A549 (cell line): ENCODE data around the gene FRAT2.
A peak's percentile ranks its signal among the peaks of the same experiment; 100 is the strongest.

ENCODE experiments used
- CBX2 ChIP-seq: fragments of 200-600 bp; sonication (generic); IDR thresholded peaks from 2 replicates; pipeline ENCODE4 v1.6.1; 2016; ENCODE audit warnings: low read depth, mild to moderate bottlenecking, borderline replicate concordance
- CHD4 ChIP-seq: fragments of 200-600 bp; sonication (generic); IDR thresholded peaks from 2 replicates; pipeline ENCODE4 v1.6.1; 2016; ENCODE audit warnings: antibody characterized with exemption, mild to moderate bottlenecking, borderline replicate concordance
- FOXS1 ChIP-seq: fragments of 250-450 bp; sonication (Bioruptor Pico); IDR thresholded peaks from 2 replicates; pipeline ENCODE4 v1.5.0; 2020; ENCODE audit warnings: mild to moderate bottlenecking, moderate library complexity
- GATA3 ChIP-seq: IDR thresholded peaks from 2 replicates; pipeline ENCODE4 v1.6.1; 2012; ENCODE audit warnings: borderline replicate concordance
- RCOR1 ChIP-seq: fragments of 150-350 bp; IDR thresholded peaks from 2 replicates; pipeline ENCODE4 v1.6.1; 2014; ENCODE audit warnings: antibody characterized with exemption, low read length, low read depth
- SREBF2 ChIP-seq: fragments of 450-650 bp; IDR thresholded peaks from 2 replicates; pipeline ENCODE4 v1.6.1; 2014; ENCODE audit warnings: mild to moderate bottlenecking, moderate library complexity
- TF ChIP-seq, protein P1 (sequence below): fragments of >200 bp; sonication (Bioruptor Twin); formaldehyde crosslinking; IDR thresholded peaks from 3 replicates; pipeline ENCODE4 v1.5.1; 2016
- TF ChIP-seq, protein P2 (sequence below): fragments of 450-650 bp; IDR thresholded peaks from 2 replicates; pipeline ENCODE4 v1.6.1; 2014; ENCODE audit warnings: antibody characterized with exemption
- TF ChIP-seq, protein P3 (sequence below): IDR thresholded peaks from 2 replicates; pipeline ENCODE4 v1.6.1; 2012
- TF ChIP-seq, protein P4 (sequence below): IDR thresholded peaks from 2 replicates; pipeline ENCODE4 v1.6.1; 2012; ENCODE audit warnings: low read depth, borderline replicate concordance

DNA sequence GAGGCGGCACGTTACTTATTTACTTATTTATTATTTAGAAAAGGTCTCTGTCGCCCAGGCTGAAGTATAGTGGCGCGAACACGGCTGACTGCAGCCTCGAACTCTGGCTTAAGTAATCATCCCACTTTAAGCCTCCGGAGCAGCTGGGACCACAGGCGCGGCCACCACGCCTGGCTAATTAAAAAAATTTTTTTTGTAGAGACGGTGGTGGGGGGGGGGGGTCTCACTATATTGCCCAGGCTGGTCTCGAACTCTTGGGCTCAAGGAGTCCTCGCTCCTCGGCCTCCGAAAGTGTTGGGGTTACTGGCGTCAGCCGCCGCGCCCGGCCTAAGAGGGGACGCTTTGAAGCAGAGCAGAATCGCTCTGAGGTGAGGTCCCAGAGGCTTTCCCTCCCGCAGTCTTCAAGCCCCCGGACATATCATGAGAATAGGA is 675 bp upstream of the FRAT2 start:
- TF ChIP-seq GATA3 (no peak), SREBF2 (no peak), RCOR1 (no peak), CBX2 (no peak), CHD4 (peak; percentile 74; the same call in 1 of the 2 replicates), FOXS1 (CRISPR knock-in tag) (no peak)
- TF ChIP-seq, protein P1, sequence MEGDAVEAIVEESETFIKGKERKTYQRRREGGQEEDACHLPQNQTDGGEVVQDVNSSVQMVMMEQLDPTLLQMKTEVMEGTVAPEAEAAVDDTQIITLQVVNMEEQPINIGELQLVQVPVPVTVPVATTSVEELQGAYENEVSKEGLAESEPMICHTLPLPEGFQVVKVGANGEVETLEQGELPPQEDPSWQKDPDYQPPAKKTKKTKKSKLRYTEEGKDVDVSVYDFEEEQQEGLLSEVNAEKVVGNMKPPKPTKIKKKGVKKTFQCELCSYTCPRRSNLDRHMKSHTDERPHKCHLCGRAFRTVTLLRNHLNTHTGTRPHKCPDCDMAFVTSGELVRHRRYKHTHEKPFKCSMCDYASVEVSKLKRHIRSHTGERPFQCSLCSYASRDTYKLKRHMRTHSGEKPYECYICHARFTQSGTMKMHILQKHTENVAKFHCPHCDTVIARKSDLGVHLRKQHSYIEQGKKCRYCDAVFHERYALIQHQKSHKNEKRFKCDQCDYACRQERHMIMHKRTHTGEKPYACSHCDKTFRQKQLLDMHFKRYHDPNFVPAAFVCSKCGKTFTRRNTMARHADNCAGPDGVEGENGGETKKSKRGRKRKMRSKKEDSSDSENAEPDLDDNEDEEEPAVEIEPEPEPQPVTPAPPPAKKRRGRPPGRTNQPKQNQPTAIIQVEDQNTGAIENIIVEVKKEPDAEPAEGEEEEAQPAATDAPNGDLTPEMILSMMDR: no peak
- TF ChIP-seq, protein P2, sequence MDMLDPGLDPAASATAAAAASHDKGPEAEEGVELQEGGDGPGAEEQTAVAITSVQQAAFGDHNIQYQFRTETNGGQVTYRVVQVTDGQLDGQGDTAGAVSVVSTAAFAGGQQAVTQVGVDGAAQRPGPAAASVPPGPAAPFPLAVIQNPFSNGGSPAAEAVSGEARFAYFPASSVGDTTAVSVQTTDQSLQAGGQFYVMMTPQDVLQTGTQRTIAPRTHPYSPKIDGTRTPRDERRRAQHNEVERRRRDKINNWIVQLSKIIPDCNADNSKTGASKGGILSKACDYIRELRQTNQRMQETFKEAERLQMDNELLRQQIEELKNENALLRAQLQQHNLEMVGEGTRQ: no peak
- TF ChIP-seq, protein P3, sequence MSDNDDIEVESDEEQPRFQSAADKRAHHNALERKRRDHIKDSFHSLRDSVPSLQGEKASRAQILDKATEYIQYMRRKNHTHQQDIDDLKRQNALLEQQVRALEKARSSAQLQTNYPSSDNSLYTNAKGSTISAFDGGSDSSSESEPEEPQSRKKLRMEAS: no peak
- TF ChIP-seq, protein P4, sequence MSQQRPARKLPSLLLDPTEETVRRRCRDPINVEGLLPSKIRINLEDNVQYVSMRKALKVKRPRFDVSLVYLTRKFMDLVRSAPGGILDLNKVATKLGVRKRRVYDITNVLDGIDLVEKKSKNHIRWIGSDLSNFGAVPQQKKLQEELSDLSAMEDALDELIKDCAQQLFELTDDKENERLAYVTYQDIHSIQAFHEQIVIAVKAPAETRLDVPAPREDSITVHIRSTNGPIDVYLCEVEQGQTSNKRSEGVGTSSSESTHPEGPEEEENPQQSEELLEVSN: no peak
